Spleen (tissue), 11 donors: ENCODE measurements around the gene GADD45B. TPM values are rescaled to one million over a fixed set of nuclear protein-coding genes. Genes with fewer than 3 reads are reported as not detected.

Experiments used
- DNase-seq: peaks from one replicate; pipeline ENCODE4 v3.0.0-alpha.2; 2020
- H3K27ac ChIP-seq, 8 donors: fragments of 200-600 bp; sonication (generic) in 7 of 8; 1 replicate in 4 of 8; 2 replicates in 4 of 8; pipeline versions ENCODE4 v1.5.0 to v1.8.0; 2016 to 2021; ENCODE audit warnings: inconsistent platforms in 4 of 8, mild to moderate bottlenecking in 4 of 8, moderate library complexity in 1 of 8
- H3K27me3 ChIP-seq, 7 donors: fragments of 200-600 bp; sonication (generic) in 6 of 7; replicated peaks in 1 of 7; 1 replicate in 4 of 7; 2 replicates in 3 of 7; pipeline versions ENCODE4 v1.5.0 to v1.8.0; 2016 to 2021; ENCODE audit warnings: inconsistent platforms in 3 of 7, mild to moderate bottlenecking in 1 of 7
- H3K36me3 ChIP-seq, 6 donors: fragments of 200-600 bp; sonication (generic) in 5 of 6; 1 replicate in 4 of 6; 2 replicates in 2 of 6; pipeline versions ENCODE4 v1.5.0 to v1.8.0; 2016 to 2021; ENCODE audit warnings: inconsistent platforms in 2 of 6
- H3K4me1 ChIP-seq, 6 donors: fragments of 200-600 bp; sonication (generic) in 5 of 6; 1 replicate in 3 of 6; 2 replicates in 3 of 6; pipeline versions ENCODE4 v1.5.0 to v1.8.0; 2016 to 2021; ENCODE audit warnings: inconsistent platforms in 3 of 6
- H3K4me3 ChIP-seq, 8 donors: fragments of 200-600 bp; sonication (generic) in 7 of 8; 1 replicate in 4 of 8; 2 replicates in 4 of 8; pipeline versions ENCODE4 v1.5.0 to v1.8.0; 2016 to 2021; ENCODE audit warnings: inconsistent platforms in 4 of 8, mild to moderate bottlenecking in 4 of 8, moderate library complexity in 2 of 8
- H3K9me3 ChIP-seq, 8 donors: fragments of 200-600 bp; sonication (generic) in 7 of 8; 1 replicate in 4 of 8; 2 replicates in 4 of 8; pipeline versions ENCODE4 v1.5.0 to v1.8.0; 2016 to 2021; ENCODE audit warnings: inconsistent platforms in 4 of 8
- CTCF ChIP-seq, 11 experiments: fragments of 200-600 bp in 7 of 11; fragments of 450-650 bp in 4 of 11; sonication (generic) in 4 of 11; IDR thresholded peaks in 8 of 11; conservative IDR thresholded peaks in 3 of 11; 1 replicate in 7 of 11; 2 replicates in 4 of 11; pipeline versions ENCODE4 v1.4.0 to v1.8.0; 2016 to 2021; ENCODE audit warnings: antibody characterized with exemption in 11 of 11, inconsistent platforms in 4 of 11, mild to moderate bottlenecking in 1 of 11
- POLR2A ChIP-seq, 3 donors: fragments of 450-650 bp; IDR thresholded peaks; one replicate each; pipeline ENCODE4 v1.5.1; 2017; ENCODE audit warnings: antibody characterized with exemption in 3 of 3, mild to moderate bottlenecking in 1 of 3
- POLR2AphosphoS5 ChIP-seq, 3 donors: sonication (generic); formaldehyde crosslinking; IDR thresholded peaks; one replicate each; pipeline ENCODE4 v1.5.1; 2017; ENCODE audit warnings: antibody characterized with exemption in 3 of 3
- WGBS, 5 donors: extraction: QIAGEN DNeasy Blood & Tissue Kit in 3 of 5; methylation state at CpG; one replicate each; pipeline versions ENCODE4 v1.1.5 to v1.1.7; 2013 to 2018; 5-methylcytosine and 5-hydroxymethylcytosine counted together
- intact Hi-C: fragments of 100-400 bp; cut with DNase I; formaldehyde crosslinking; loops from one replicate; pipeline ENCODE4 v1.15.0; 2023; ENCODE audit warnings: low total_unique reads
- polyA plus RNA-seq, 3 donors: library from polyadenylated mRNA; stranded (reverse); fragments of 200-250 nt; gene quantifications; one replicate each; pipeline ENCODE4 v1.2.1, GENCODE V29; 2013
- total RNA-seq, 7 donors: library from RNA; depleted of rRNA in 3 of 7; stranded (reverse); fragments of >200 nt in 3 of 7; fragmentation: NEBNext Ultra II Directional in 4 of 7; extraction: Animal tissue kit (Norgen Biotek cat#: 25700) in 4 of 7; gene quantifications; one replicate each; pipeline versions ENCODE4 v1.1.0 to v1.2.1, GENCODE V29; 2016 to 2021
- donor health status: healthy with polysubstance abuse.
- donor health status: DM: no; HTN: no; CAD: no; lungs with moderate emphysema.
- donor health status: DM: no; HTN: no; CAD: no.
- donor health status: Bipolar disorder and iron deficiency.
- donor health status: healthy.
- donor health status: DM: no; HTN: no; CAD: no.
- donor health status: DM: yes; HTN: yes; CAD: no.

Gene GADD45B
- total and polyA plus RNA-seq, 10 donors = 40.6 to 114 (median 75.8) TPM

- Histone ChIP-seq H3K27ac (no peak overlapping the region), H3K36me3 (peaks cover 0 to 93% (median 49%) of the 10 kb centered on the region in 6 donors), H3K9me3 (no peaks in the 10 kb centered on the region), H3K4me3 (no peak overlapping the region), H3K4me1 (no peaks in the 10 kb centered on the region), H3K27me3 (no peaks in the 10 kb centered on the region)
- 95 to 98% (median 96%) methylated on average over 29 to 42 of the region's 42 CpGs for WGBS, 5 donors
- intact Hi-C loops = no loop called here
- DNase-seq = no peak
- TF ChIP-seq POLR2A (IDR thresholded peaks at IDR 0.05) (no peak), POLR2AphosphoS5 (IDR thresholded peaks at IDR 0.05) (no peak), CTCF (IDR thresholded peaks at IDR 0.05 in 8 of 11, conservative IDR thresholded peaks at IDR 0.05 in 3 of 11) (no peak)
Observed at GRCh38 chr19:2434721-2435265, 41.1 kb upstream of the GADD45B start.

- Histone ChIP-seq H3K36me3 (peaks cover 0 to 87% (median 43%) of the 10 kb centered on the region in 6 donors), H3K27ac (no peak overlapping the region), H3K4me1 (no peaks in the 10 kb centered on the region), H3K4me3 (no peak overlapping the region), H3K9me3 (no peaks in the 10 kb centered on the region), H3K27me3 (no peaks in the 10 kb centered on the region)
- 93 to 97% (median 95%) methylated on average over 19 to 39 of the region's 39 CpGs for WGBS, 5 donors
- TF ChIP-seq POLR2AphosphoS5 (IDR thresholded peaks at IDR 0.05) = no peak
- no peak for TF ChIP-seq CTCF (IDR thresholded peaks at IDR 0.05 in 8 of 11, conservative IDR thresholded peaks at IDR 0.05 in 3 of 11)
- TF ChIP-seq POLR2A (IDR thresholded peaks at IDR 0.05) = no peak
- intact Hi-C loops = no loop called here
- DNase-seq = no peak
Observed at GRCh38 chr19:2436384-2436783, 39.5 kb upstream of the GADD45B start.

- DNase-seq = no peak
- no peak for TF ChIP-seq POLR2AphosphoS5 (IDR thresholded peaks at IDR 0.05)
- TF ChIP-seq CTCF (IDR thresholded peaks at IDR 0.05 in 8 of 11, conservative IDR thresholded peaks at IDR 0.05 in 3 of 11) = no peak
- no peak for TF ChIP-seq POLR2A (IDR thresholded peaks at IDR 0.05)
- Histone ChIP-seq H3K36me3 (peaks cover 0 to 87% (median 43%) of the 10 kb centered on the region in 6 donors), H3K27me3 (no peaks in the 10 kb centered on the region), H3K9me3 (no peaks in the 10 kb centered on the region), H3K4me3 (no peak overlapping the region), H3K27ac (no peak overlapping the region), H3K4me1 (no peaks in the 10 kb centered on the region)
- intact Hi-C loops = no loop called here
- 94 to 97% (median 97%) methylated on average over 15 of the region's 15 CpGs for WGBS, 5 donors
Observed at GRCh38 chr19:2436926-2437325, 39.0 kb upstream of the GADD45B start.

- Histone ChIP-seq H3K9me3 (no peaks in the 10 kb centered on the region), H3K27ac (no peak overlapping the region), H3K4me1 (no peaks in the 10 kb centered on the region), H3K27me3 (no peaks in the 10 kb centered on the region), H3K36me3 (peaks cover 0 to 93% (median 50%) of the 10 kb centered on the region in 6 donors), H3K4me3 (no peak overlapping the region)
- 90 to 97% (median 94%) methylated on average over 17 to 20 of the region's 20 CpGs for WGBS, 5 donors
- intact Hi-C loops = no loop called here
- TF ChIP-seq POLR2AphosphoS5 (IDR thresholded peaks at IDR 0.05) (peak in 1 of 3 donors; percentile 18), POLR2A (IDR thresholded peaks at IDR 0.05) (no peak), CTCF (IDR thresholded peaks at IDR 0.05 in 8 of 11, conservative IDR thresholded peaks at IDR 0.05 in 3 of 11) (no peak)
- DNase-seq = no peak
Observed at GRCh38 chr19:2438178-2438577, 37.7 kb upstream of the GADD45B start.
